ENCODE data around the gene TOX3. TPM values are rescaled to one million over a fixed set of nuclear protein-coding genes. Genes with fewer than 3 reads are reported as not detected.

TOX3 gene
- total and polyA plus RNA-seq, 7 donors = 0.03 to 0.10 TPM; not detected in 5

GRCh38 chr16:52470585-52470984, 76.4 kb downstream of the TOX3 start:
- ATAC-seq (no peak), DNase-seq (no peak)
- no peak overlapping the region for H3K4me3 ChIP-seq
- no peaks in the 10 kb centered on the region for H3K27me3 ChIP-seq (ENCODE audit: insufficient read depth in 3 of 3, low read length in 2 of 3)
- WGBS, 3 donors = 86 to 94% (median 91%) methylated on average over 6 of the region's 6 CpGs
- no peaks in the 10 kb centered on the region for H3K4me1 ChIP-seq
- no peak overlapping the region for H3K27ac ChIP-seq
- no peaks in the 10 kb centered on the region for H3K36me3 ChIP-seq (ENCODE audit: insufficient read depth in 1 of 2, low read depth in 1 of 2)
- no peaks in the 10 kb centered on the region for H3K9me3 ChIP-seq
- intact Hi-C loops (cut with DNase I) = no loop called here
- TF ChIP-seq CTCF (IDR thresholded peaks at IDR 0.05) = no peak

DNA sequence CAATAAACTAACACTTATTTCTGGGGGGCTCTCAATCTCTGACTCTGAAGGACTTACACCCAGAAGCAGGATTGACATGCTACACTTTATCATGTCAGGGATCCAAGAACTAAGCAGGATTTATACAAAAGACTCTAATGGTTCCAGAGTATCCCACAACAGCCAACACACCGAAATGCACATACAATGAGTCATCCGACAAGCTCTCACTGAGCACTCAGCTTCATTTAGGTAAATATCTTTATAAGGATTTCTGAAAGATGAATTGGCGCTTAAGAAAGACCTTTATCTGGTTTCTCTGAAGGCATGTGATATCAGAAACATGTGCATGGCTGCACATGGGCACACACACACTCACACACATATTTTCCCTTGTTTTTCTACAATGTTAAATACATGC, 77.2 kb downstream of the TOX3 start:
- Histone ChIP-seq H3K27me3 (ENCODE audit: insufficient read depth in 3 of 3, low read length in 2 of 3) (no peaks in the 10 kb centered on the region), H3K9me3 (no peaks in the 10 kb centered on the region), H3K4me1 (no peaks in the 10 kb centered on the region), H3K27ac (no peak overlapping the region), H3K4me3 (no peak overlapping the region), H3K36me3 (ENCODE audit: insufficient read depth in 1 of 2, low read depth in 1 of 2) (no peaks in the 10 kb centered on the region)
- no peak for ATAC-seq
- TF ChIP-seq CTCF (IDR thresholded peaks at IDR 0.05) = no peak
- intact Hi-C loops (cut with DNase I) = no loop called here
- 80 to 82% (median 82%) methylated on average over 3 of the region's 3 CpGs for WGBS, 3 donors
- DNase-seq = no peak

DNA sequence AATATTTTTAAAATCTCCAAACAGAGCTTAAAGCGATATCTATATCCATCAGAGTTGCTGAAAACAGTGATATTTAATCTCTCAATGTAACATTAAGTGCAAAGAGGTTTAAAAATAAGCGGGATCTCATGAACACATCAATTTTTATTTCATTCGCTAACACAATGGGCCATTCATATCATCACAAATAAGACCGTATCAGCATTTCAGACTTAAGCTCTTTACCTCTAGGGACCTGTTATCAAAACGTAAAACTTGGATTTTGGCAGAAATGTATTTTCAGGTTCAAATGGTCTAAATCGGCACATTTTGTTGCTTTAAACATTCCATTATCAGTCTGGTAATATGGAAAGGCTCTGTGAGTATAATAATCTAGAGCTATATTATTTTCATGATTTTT, 77.9 kb downstream of the TOX3 start:
- DNase-seq (no peak), ATAC-seq (no peak)
- Histone ChIP-seq H3K27me3 (ENCODE audit: insufficient read depth in 3 of 3, low read length in 2 of 3) (no peaks in the 10 kb centered on the region), H3K36me3 (ENCODE audit: insufficient read depth in 1 of 2, low read depth in 1 of 2) (no peaks in the 10 kb centered on the region), H3K27ac (no peak overlapping the region), H3K4me1 (no peaks in the 10 kb centered on the region), H3K9me3 (no peaks in the 10 kb centered on the region), H3K4me3 (no peak overlapping the region)
- intact Hi-C loops (cut with DNase I) = no loop called here
- TF ChIP-seq CTCF (IDR thresholded peaks at IDR 0.05) = no peak
- WGBS, 3 donors = 62 to 70% (median 67%) methylated on average over 6 of the region's 6 CpGs

- 88 to 100% (median 90%) methylated on average over 1 of the region's 1 CpG for WGBS, 3 donors
Observed at GRCh38 chr16:52467753-52468152, 79.2 kb downstream of the TOX3 start.

More at GRCh38 chr16:52467753-52468152, 79.2 kb downstream of the TOX3 start:
- no peak overlapping the region for H3K4me3 ChIP-seq
- H3K4me1 ChIP-seq = no peaks in the 10 kb centered on the region
- H3K36me3 ChIP-seq (ENCODE audit: insufficient read depth in 1 of 2, low read depth in 1 of 2) = no peaks in the 10 kb centered on the region
- TF ChIP-seq CTCF (IDR thresholded peaks at IDR 0.05) = no peak
- ATAC-seq (no peak), DNase-seq (no peak)
- no peak overlapping the region for H3K27ac ChIP-seq
- intact Hi-C loops (cut with DNase I) = no loop called here
- H3K9me3 ChIP-seq = no peaks in the 10 kb centered on the region
- H3K27me3 ChIP-seq (ENCODE audit: insufficient read depth in 3 of 3, low read length in 2 of 3) = no peaks in the 10 kb centered on the region

Measured in psoas muscle (tissue), 8 donors.